ENCODE results near the gene CLHC1.
A peak's percentile ranks its signal among the peaks of the same experiment; 100 is the strongest.
"Not testable (repeated sequence)": the region's sequence is repeated elsewhere in the genome, so short reads cannot be mapped to it uniquely, and the experiment has no call there.

The CLHC1 gene

DNA sequence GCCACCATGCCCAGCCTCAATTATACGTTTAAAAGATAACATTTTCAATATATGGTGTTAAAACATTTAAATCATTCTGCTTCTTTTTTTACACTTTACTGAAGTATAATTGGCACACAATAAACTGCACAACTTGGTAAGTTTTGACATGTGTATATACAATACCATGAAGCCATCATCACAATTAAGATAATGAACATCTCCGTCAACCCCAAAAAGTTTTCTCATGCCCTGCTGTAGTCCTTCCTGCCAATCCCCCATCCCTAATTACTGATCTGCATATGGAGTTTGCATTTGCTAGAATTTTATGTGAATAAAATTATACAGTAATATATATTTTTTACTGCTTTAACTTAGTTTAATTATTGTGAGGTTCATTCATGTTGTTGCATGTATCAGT lies 96.6 kb downstream of the CLHC1 start:
- TF ChIP-seq, protein P1, sequence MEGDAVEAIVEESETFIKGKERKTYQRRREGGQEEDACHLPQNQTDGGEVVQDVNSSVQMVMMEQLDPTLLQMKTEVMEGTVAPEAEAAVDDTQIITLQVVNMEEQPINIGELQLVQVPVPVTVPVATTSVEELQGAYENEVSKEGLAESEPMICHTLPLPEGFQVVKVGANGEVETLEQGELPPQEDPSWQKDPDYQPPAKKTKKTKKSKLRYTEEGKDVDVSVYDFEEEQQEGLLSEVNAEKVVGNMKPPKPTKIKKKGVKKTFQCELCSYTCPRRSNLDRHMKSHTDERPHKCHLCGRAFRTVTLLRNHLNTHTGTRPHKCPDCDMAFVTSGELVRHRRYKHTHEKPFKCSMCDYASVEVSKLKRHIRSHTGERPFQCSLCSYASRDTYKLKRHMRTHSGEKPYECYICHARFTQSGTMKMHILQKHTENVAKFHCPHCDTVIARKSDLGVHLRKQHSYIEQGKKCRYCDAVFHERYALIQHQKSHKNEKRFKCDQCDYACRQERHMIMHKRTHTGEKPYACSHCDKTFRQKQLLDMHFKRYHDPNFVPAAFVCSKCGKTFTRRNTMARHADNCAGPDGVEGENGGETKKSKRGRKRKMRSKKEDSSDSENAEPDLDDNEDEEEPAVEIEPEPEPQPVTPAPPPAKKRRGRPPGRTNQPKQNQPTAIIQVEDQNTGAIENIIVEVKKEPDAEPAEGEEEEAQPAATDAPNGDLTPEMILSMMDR (IDR thresholded peaks at IDR 0.05; ENCODE audit: low read depth, low read length): no peak
- no peak overlapping the region for H3K4me3 ChIP-seq (ENCODE audit: low read depth, low read length)

DNA sequence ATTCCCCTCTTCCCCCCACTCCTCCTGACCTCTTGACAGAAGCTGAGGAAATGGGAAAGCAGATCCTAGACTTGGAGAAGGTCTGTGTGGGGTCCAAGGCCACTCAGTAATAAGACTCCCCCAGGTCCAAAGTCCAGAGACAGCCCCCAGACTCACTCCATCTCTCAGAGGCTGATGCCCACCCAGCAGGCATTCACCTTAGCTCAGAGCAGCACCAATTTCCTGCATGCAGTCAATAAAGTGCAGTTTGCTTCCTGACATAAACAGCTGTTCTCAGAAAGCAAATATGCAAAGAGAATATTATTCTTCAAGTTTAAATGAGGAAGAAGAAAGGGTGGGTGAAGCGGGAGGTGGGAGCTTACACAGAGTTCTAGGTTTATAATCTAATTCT lies 97.8 kb downstream of the CLHC1 start:
- TF ChIP-seq, protein P1 (IDR thresholded peaks at IDR 0.05; ENCODE audit: low read depth, low read length): no peak
- no peak overlapping the region for H3K4me3 ChIP-seq (ENCODE audit: low read depth, low read length)

DNA sequence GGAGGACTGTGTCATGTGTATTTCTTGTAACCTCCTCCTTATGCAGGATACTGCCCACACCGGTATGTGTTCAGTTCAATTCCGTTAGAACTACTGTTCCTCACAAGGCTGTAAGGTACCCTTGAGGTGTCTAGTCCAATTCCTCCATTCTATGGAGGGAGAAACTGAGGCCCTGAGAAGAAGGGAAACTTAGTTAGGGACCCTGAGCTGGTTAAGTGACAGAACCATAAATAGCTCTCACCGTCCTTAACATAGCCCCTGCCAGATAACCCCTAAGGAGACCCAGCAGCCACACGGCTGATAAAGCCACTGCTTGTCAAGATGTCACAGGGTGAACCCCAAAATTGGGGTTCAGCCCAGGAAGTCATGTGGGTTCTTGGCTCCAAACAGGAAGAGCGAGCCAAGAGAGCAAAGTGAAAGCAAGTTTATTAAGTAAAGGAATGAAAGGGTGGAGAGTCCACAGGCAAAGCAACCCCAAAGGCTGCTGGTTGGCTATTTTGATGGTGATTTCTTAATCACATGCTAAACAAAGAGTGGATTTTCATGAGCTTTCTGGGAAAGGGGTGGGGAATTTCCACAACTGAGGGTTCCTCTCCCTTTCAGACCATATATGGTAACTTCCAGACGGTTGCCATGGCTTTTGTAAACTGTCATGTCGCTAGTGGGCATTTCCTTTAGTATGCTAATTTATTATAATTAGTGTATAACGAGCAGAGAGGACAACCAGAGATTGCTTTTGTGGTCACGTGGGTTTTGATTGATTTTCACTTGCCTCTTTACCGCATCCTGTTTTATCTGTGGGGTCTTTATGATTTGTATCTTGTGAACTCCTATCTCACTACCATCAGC lies 98.4 kb downstream of the CLHC1 start:
- TF ChIP-seq, protein P1 (IDR thresholded peaks at IDR 0.05; ENCODE audit: low read depth, low read length): no peak

DNA sequence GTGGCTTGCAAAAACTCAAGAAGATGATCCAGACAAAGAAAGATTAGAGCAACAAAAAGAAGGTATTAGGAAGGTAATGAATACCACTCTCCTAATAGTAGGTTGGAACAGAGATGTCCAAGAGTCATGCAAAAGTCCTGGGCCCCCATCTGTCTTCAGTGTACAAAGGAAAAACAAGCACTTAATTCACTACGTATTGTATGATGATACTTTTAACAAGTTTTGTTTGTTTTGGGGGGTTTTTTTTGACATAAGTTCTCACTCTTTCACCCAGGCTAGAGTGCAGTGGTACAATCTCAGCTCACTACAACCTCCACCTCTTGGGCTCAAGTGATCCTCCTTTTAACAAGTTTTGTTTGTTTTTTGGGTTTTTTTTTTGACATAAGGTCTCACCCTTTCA lies 101.2 kb downstream of the CLHC1 start:
- H3K4me3 ChIP-seq (ENCODE audit: low read depth, low read length): no peak overlapping the region
- TF ChIP-seq, protein P1 (IDR thresholded peaks at IDR 0.05; ENCODE audit: low read depth, low read length): no peak

More for the DNA sequence above, 98.4 kb downstream of the CLHC1 start:
- peak overlapping the region; percentile 60 for H3K4me3 ChIP-seq (ENCODE audit: low read depth, low read length)

DNA sequence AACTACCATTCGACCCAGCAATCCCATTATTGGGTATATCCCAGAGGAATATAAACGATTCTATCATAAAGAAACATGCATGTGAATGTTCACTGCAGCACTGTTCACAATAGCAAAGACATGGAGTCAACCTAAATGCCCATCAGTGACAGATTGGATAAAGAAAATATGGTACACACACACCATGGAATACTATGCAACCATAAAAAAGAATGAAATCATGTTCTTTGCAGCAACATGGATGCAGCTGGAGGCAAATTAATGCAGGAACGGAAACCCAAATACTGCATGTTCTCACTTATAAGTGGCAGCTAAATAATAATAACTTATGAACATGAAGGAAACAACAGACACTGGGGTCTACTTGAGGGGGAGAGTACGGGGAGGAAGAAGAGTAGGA lies 105.5 kb downstream of the CLHC1 start:
- not testable (repeated sequence) for H3K4me3 ChIP-seq (ENCODE audit: low read depth, low read length)
